Left lobe of liver (tissue), 2 donors: ENCODE data around the gene AFDN. TPM values are rescaled to one million over a fixed set of nuclear protein-coding genes. Genes with fewer than 3 reads are reported as not detected.

Experiments used
- ATAC-seq: fragments of 200-7000 bp; cut with Tn5 transposase; one replicate; pipeline ENCODE4 v1.9.1; 2020; ENCODE audit warnings: mild to moderate bottlenecking, moderate library complexity
- DNase-seq: peaks from one replicate; pipeline ENCODE4 v3.0.0-alpha.2; 2020; ENCODE audit warnings: low spot score
- total RNA-seq: library from RNA; stranded (reverse); gene quantifications from one replicate; pipeline ENCODE4 v1.2.1, GENCODE V29; 2021
- donor health status: DM: no; HTN: no; CAD: no; lungs with moderate emphysema.
- donor health status: DM: no; HTN: yes; CAD: no.

The AFDN gene
- total RNA-seq, 1 donor from 2014 or later: 92.5 TPM

DNA sequence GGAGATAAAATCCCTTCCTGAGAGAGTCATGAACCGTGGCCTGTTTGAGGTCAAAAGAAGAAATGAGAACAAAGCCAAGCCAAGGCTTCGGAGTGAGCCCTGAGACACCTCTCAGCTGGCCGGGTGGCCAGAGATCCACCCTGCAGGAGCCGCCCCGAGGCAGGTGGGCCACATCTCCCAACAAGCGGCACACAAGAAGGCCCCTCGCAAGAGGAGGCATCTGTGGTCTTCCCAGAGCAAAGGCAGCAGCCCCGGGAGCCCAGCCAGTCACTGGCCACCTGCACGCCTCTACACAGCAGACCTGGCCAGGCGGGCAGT lies 30.9 kb upstream of the AFDN start:
- ATAC-seq (no peak), DNase-seq (no peak)

DNA sequence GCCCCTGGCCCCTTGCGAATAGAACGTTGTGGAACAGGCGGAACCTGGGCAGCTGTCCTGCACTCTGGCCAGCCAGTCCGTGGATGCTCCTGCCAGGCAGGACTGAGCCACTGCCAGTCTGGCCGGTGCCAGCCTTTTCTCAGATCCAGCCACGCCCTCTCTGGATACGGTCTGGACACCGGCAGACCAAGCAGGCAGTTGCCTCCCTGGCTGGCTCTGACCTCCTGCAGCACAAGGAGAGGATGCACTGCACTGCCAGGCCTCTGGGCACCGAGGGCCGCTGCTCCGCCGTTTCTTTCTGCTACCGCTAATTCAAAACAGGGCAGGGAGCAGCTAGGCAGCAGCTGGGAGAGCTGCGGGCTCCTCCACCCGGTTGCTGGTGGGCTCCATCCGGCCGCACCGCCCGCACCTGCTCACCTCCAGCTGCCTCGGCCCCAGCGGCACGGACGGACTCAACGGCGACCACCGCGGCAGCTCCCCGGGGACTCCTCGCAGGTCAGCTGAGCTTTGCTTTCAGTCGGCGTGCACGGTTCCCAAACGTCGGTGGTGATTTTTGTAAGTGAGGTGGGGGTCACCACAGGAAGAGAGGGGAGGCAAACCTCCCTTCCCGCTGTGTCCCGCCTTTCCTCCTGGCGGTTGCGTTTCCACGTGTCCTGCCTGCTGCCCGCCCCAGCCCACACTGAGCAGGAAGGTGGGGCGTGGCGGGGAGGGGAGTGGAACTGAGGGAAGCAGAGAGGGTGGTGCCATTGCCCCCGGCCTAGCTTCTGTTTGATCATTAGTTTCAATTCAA lies 30.3 kb upstream of the AFDN start:
- ATAC-seq (peak; percentile 80), DNase-seq (peak; percentile 96)

DNA sequence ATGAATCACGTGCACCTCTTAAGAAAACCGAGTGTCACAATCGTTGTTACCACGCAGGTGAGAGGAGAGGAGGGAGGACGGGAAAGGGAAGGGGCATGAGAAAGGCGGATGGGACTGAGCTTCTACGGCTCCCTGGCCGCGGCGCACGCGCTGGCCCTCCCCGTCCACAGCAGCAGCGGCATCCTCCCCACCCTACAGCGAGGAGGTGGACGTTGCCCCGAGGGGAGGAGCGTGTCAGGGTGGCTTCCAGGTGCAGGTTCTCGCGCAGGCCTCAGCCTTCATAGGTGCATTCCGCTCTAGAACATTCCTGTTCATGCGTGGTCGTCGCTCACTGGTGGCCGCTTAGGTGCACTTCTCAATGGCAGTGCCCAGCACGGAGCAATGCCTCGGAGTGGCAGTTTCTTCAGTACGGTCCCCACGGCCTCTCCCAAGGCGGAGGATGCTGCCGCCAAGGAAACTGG lies 29.7 kb upstream of the AFDN start:
- DNase-seq: peak; percentile 80
- peak; percentile 69 for ATAC-seq

DNA sequence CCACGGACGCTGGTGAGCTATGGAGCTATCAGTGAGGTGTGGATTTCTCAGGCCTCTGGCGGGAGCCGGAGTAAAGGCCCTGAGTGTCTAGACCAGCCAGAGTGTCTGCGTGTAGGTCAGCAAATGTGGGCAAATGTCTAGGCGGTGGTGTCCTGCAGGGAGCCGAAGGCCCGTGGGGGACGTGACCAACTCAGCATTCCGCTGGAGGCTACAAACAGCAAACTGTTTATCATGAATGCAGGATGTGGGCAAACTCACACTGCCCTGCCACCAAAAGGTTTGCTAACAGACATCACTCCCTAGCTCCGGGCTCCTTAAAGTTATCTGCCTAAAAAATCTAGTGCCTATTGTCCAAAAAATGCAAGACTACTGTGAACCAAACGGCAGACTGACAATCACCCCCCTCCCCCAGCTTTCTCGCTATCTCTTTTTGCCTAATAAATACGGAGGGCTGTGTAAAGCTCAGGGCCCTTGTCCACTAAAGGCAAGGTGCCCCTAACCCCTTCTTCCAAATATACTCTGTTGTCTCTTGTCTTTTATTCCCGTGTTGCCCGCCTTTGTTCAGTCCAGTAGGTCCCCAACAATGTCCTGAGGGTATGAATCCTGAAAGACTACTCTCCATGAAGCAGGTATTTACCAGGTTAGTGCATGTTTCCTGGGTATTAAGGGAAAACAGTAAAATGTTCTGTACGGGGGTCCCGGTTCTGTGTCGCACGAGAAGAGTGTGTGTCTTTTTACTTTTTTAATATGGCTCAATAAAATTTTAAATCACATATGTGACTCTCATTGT lies 29.0 kb upstream of the AFDN start:
- DNase-seq: no peak

DNA sequence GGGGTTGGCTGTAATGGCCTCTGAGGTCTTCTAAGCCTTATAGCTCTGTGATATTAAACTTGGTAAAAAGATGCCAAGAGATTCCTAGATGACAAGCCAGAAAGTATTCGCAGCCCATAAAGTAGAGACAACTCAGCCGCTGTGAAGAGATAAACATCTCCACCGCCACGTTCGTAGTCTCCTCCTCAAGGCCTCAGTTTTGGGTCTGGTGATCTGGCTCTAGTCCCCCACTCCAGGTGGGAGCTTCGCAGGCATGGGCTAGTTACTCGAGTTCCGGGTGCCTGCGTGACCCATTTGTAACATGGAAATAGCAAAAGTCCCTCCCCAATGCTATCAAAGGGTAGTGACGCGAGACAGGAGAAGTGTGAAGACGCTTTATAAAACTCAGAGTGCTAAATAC lies 28.3 kb upstream of the AFDN start:
- DNase-seq: no peak
- ATAC-seq: no peak

More for the DNA sequence above, 29.0 kb upstream of the AFDN start:
- ATAC-seq: no peak

DNA sequence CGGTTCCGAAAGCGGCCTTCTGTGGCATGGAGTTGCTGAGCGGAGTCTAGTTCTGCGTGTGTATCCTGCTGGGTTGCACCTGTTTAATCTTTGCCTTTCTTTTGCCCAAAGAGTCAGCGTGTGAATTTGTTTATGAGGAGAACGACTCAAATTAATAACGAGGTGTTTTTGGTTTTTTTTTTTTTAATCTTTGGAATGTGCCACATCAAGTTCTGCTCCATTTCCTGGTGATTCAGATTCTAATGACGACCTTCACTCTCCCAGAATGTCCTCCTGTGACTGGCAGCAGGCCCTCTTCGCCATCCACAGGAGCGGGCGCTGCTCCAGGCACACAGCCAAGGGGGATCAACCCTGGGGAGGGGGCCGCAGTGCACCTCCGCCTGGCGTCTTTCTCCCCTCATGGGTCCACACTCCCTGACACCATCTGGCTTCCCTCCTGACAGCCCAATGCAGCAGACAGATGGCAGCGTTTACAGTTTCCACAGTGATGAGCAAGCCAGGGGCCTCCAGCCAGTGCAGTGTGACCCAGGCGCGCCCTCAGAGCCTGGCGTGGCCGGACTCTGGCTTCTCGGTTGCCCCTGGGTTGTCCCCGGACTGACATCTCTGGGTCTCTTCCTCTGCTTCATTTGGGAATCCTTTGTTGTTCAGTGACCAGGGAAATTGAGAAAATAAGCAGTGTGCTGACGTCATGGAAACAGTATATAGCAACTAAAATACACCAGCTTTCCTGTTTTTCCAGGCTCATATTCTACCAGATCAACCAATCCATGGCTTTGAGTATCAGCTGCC lies 27.5 kb upstream of the AFDN start:
- no peak for DNase-seq

DNA sequence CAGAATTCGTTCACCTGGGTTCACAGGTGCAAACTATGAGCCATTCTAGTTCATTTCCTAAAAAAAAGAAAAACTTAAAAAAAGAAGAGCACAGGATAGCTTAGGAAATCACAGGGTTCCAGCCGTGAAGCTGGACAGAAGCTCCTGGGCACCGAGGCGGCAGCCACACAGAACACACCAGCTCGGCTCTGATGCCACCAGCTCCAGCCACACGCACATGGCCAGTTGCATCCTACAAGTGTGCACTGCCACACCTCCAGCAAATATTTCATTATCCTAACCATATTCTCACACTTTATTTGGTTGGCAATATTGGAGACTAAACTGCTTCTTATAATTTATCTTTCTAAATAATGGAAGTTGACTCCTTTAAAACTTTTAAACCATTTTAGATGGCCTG lies 26.2 kb upstream of the AFDN start:
- ATAC-seq (no peak), DNase-seq (no peak)

More for the DNA sequence above, 27.5 kb upstream of the AFDN start:
- ATAC-seq: no peak

DNA sequence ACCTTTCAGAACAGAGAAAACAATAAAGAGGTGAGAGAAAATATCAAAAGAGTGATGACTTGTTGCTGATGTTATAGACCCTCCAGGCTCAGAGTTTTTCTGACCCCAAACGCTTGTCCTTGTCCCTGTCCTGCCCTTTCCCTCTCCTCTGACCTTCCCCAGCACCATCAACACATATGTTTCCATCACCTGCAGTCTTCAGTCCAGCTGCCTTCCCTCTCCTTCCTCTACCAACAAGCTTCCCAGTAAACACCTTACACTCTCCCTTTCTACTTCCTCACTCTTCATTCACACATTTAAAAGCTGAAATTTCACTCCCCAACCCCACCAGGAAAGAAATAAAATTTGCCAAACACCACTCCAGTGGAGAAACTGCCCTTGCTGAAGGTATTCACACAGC lies 25.4 kb upstream of the AFDN start:
- no peak for ATAC-seq
- DNase-seq: no peak

DNA sequence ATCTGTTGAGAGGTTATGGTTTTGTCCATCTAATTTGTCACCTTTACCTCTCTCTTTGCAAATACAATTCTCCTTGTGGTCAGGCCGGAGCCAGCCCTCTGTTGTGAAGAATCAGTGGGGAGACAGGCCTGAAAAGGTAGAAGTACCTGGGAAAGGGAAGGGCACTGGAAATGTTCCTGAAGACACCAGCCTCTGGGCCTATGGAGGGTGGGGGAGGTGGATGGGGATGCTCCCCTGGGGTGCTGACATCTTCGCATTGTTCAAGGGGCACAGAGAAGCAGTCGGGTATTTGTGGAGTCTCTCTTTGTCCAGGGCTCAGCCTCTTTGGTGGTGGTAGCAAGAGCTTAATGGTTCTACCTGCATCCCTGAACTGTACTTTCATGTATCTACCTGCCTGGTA lies 24.4 kb upstream of the AFDN start:
- DNase-seq: no peak
- no peak for ATAC-seq

DNA sequence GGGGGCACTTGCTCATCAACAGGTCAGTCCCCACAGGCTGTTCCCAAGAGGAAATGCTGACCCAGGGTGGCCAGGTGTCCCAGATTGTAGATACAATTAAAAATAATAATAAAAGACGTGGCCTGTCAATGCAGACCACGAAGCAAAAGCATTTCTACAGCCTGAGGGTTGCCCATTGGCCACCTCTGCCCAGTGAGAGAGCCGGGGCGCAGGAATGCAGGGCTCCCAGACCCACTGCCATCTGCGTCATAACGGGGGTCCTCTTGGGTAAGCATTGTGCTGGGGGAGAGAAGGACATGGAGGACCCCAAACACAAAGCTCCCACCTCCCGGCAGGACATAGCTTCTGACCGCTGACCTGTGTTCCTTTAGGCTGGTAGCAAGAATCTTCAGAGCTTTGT lies 22.9 kb upstream of the AFDN start:
- DNase-seq (no peak), ATAC-seq (no peak)

DNA sequence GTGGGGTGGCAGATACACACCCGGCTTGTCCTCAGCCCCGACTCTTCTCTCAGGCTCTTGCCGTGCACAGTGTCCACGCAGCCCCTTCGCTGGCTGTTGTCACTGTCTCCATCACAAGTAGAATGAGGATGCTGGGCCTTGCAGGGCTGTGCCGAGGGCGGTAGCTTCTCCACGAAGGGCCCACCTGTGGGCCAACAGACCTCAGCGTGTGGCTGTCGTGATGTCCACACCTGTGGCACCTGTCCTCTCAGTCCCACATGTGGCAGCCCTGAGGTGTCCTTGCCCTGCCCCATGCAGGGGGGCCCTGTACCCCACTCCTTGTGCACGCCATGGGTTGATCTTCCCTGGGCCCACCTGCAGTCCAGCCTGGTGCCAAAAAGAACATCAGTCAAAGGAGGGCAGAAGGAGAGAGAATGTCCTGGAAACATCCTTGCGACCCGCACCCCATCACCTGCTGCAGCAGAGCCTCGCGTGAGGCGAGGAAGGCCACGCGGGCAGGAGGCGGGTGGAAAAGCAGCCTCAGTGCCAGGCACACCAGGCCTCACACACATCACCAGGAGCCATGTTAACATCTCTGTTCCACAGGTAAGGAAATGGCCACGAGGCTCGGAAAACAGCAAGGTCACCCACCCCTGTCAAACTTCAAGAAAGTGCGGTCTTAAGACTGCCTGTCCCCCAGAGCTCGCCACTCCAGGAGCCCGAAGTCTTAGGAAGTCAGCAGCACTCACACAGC lies 22.3 kb upstream of the AFDN start:
- no peak for DNase-seq
- no peak for ATAC-seq

DNA sequence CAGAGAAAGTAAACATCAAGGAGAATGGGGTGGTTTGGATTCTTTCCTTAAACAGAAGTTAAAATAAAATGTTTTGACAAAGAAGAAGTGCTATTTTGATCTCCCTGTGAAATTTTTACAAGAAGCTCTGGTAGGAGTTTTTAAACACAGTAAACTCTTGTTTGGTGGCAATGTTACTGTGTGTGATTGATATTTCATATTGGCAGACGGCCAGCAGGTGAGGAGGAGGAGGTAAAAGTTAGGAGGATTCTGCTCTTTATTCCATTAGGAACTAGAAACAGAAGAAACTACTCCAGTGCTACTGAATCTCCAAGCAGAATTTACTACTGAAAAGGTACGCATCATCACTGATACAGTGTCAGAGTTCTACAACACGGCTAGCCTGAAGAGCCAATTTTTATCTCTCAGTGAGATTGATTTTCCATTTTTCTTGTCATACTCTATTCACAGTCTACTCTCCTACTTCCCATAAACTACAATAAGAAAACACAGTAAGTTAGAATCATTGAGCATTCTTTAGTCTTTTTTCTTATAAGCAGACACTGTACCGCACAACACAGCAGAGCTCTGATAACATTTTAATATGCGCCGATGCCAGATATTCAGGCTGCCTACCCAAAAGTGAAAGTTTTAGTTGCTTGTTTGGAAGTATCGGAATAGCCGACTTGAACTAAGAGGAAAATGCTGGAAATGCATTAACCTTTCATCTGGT lies 21.2 kb upstream of the AFDN start:
- ATAC-seq (peak; percentile 82), DNase-seq (no peak)

DNA sequence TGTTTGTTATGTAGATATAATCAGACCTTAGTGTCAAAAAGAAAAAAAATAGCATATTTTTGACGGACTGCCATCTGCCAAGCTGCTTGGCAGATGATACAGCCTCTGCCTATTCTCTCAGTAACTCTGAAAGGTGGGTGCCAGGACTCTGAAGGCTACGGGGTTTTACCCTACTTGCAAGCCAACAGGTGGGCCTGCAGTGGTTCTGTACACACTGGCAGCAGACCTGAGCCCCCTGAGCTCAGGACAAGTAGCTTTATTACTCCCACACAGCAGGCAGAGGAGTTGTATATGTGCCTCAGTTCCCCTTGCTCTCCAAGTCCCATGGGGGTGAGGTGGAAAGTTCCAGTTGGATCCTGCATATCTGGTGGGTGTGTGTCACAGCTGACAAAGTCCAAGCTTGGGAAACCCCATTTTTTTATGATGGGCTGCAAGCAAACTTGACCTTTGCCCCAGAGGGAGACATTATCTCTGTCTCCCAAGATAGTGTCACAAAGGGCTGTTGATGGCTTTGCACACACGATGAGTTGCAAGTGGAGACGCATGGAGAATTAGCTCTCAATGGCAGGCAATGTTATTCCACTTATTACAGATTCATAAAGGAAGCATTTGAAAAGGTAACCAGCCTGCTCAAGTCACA lies 20.5 kb upstream of the AFDN start:
- peak; percentile 60 for ATAC-seq

DNA sequence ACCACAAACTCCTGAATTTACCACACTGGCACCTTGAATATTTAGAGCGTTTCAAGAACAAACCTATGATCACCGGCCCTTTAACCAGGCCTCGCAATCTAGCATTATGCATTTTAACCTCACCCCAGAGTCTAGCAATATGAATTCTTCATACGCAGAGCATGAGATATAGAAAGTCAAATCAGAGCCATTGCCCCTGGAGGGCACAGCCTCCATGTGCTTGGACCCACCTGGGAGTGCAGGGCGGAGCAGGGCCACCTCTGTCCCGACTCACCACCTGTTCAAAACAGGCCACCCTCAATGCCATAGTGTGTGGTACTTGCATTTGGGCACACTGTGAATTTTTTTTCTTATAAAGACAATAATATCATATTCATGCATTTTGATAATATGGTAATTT lies 19.5 kb upstream of the AFDN start:
- ATAC-seq (no peak), DNase-seq (no peak)

More for the DNA sequence above, 20.5 kb upstream of the AFDN start:
- DNase-seq: no peak

DNA sequence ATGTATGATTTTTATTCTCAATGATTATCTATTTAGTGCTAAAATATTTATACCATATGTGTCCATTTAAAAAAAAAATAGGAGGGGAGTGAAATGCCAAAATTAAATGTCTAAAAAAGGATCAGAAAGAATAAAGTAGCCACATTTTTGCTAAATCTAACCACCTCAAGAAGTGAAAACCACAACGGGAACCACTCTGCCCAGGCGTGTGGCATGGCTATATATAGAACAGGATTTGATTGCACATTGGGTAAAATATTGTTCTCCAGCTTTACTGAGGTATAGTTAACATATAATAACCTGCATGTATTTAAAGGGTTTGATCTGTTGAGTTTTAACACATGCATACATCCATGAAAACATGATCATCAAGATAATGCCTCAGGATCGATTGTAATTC lies 19.0 kb upstream of the AFDN start:
- ATAC-seq: no peak
- DNase-seq: no peak

DNA sequence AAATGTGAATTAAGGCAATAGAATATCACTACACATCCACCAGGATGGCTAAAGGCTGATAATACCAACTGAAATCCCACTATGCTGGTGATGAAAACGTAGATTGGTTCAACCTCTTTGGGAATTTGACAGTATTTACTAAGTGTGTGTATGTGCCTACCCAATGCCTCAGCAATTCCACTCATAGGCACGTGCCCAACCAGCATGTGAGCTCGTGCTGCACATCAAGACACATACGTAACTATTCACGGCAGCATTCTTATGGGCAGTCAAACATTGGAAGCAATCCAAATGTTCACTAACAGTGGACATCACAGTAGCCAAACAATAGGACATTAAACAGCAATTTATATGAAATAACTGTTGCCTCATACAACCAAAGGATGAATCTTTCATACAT lies 15.7 kb upstream of the AFDN start:
- DNase-seq: no peak
- ATAC-seq: no peak

DNA sequence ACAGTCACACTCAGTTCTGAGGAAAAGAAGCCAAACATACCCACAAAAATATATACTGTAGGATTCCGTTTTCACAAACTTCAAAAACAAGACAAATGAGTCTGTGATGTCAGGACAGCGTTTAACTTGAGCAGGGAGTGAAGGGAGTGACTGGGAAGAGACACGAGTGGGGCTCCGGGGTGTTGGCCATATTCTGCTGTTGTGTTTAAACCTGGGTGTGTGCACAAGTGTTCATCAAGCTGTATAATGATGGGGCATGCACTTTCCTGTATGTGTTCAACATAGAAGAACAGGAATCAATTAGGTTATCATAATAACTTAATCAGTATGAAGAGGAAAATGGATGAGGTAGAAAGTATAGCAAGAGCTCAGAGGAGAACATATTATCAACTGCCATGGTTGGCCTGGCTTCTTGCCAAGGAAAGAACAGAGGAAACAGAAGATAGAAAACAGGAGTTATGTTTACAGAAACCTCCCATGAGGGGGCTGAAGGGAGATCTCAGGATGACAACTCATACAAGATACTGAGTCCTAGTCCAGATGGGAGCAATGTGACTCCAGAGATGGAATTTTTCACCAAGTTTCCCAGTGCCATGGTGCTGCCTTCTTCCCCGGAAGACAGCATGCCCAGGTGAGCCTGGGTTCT lies 15.1 kb upstream of the AFDN start:
- DNase-seq: no peak
- no peak for ATAC-seq

DNA sequence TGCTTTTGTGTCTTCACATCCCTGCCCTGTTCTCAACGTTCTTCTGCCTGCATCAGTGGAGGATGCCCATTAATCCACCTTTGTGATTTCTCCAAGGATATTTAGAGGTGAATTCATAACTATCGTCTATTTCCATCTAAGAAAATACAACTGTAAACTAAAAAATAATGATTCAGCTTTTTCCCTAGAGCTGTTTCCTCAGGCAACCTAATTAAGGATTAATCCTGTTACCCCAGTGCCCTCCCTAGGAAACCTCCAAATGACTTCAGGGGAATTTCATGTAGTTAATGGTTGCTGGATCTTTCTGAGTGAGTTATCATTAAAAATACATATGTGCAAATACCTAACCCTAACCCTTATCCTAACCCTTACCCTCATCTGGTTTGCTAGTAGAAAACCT lies 14.6 kb upstream of the AFDN start:
- ATAC-seq (no peak), DNase-seq (no peak)

DNA sequence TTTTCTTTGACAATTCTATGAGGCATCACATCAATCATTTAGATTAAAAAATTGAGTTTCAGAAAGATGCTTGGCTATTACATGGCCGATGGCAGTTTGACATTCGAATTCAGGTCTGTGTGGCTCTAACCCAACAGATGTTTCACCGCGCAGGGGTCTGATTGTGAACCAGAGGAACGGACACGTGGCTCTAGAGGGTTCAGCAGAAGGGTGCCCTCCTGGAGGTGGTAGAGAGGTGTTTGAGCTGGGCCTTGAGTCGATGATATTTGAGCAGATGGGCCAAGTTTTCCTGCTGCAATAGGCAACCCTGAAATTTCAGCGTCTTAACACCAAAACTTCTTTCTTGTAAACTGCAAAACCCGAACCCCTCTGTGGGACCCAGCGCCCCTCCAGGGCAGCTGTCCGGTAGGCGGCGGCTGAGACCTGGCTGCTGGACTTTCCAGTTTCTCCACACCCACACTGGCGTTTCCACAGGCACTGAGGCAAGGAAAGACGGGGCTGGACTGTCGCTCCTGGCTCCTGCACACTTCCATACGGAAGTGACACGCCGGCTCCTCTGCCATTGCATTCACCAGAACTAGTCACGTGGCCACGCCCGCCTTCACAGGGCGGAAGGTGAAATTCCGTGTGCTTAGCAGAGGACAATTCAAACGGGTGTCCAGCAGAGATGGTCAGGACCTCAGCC lies 11.3 kb upstream of the AFDN start:
- no peak for DNase-seq
- peak; percentile 91 for ATAC-seq
